ENCODE data around the gene CCL15.
A peak's percentile ranks its signal among the peaks of the same experiment; 100 is the strongest.

The CCL15 gene

DNA sequence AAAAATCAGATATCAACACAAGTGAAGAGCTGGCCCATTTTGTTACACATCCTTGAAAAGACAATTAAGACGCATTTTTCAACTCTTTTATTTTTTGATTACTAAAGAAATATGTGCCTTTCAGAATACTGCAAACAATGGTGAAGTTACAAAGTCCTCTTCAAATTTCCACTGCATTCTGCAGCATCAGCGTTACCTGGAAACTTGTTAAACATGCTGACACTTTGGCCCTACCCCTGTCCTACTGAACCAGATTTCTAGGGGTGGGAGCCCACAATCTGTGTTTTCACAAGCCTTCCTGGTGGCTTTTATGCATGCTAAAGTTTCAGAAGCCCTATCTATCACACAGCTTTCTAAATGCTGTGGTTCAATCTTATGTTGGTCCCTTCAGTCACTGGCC lies 10.3 kb downstream of the CCL15 start:
- no peak for DNase-seq (ENCODE audit: low read depth)

DNA sequence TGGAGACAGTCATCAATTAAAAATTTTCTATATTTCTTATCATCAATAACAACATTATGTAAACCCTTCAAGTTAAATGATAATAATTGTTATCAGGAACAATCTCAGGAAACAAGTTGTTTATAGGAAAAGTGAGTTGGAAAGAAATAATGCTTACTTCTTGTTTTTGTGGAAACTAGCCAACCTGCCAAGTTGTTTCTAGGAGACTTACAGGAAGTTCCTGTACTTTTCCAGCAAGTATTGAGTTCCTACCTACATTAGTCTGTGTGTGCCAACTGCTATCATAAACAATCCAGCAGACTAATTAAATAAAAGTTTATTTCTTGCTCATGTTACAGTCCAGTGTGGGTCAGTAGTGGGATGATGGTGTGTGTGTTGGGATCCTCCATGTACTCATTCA lies 13.2 kb downstream of the CCL15 start:
- no peak for DNase-seq (ENCODE audit: low read depth)

DNA sequence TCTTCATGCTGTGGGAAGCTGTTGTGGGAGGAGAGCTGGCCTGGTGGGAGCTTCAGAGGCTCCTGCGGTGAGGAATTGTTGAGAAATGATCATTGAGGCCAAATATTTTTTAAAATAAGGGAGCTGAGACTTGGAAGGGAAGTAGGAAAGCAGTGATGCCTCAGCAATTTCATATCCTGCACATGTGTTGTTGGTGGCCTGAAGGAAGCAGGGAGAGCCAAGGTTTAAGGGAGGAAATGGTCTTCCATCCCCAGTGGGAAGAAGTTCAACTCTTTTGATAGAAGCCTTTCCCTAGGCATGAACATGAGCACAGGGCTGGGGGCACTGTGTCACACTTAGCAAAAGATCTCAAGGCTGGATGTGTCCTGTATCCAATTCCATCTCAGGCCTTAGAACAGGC lies 14.7 kb downstream of the CCL15 start, which contains the start of gene CCL14:
TSS of gene CCL14 (minus strand) at position 87 of the 400 bp plus-strand sequence. CDS start at position 7, 80 bp downstream.
- DNase-seq (ENCODE audit: low read depth): no peak

DNA sequence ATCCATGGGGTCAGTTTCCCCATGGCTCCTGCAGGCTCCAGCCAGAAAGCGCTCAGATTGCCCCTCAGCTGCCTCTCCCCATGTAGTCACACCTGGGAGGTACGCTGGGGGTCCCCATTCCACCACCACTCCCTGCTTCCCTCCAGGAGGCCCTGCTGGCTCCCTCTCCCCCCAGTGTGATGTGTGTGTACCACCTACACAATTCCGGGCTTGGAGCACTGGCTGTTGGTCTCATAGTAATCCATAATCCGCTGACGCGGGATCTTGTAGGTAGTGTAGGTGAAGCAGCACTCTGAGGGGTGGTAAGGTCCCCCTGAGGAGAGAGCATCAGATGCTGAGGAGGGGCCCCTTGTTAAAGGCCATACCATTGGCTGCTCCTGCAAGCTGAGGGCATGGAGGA lies 17.2 kb downstream of the CCL15 start:
- DNase-seq (ENCODE audit: low read depth): no peak

DNA sequence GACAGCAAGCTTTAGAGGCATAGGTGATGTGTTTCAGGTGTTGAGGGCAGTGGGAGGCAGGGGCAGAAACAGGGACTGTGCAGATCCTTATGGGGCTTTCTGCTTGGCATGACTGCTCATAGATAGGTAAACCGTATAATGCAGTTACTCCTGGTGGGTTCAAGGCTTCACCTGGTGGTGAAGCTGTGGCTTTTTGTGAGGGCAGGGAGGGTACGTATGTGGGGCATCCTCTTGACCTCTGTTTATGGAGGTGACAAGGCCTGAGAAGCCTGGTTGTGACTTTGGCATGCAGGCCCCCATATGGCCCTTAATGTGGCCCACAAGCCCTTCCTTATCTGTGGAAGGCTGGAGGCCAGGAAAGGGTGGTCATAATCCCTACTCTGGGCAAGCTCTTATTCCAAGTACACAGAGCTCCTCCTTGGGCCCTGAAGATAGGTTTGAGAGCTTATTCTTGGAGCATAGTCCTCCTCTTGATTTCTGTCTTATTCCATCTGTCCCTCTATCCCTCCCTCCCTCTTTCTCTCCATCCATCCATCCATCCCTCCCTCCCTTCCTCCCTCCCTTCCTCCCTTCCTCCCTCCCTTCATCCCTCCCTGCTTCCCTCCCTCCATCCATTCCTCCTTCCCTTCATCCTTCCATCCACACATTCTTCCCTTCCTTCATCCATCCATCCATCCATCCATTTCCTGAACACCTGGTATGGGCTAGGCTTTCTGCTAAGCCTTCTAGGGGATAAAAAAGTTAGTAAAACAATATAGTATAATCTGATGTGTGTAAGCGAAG lies 18.8 kb downstream of the CCL15 start:
- no peak for DNase-seq (ENCODE audit: low read depth)

DNA sequence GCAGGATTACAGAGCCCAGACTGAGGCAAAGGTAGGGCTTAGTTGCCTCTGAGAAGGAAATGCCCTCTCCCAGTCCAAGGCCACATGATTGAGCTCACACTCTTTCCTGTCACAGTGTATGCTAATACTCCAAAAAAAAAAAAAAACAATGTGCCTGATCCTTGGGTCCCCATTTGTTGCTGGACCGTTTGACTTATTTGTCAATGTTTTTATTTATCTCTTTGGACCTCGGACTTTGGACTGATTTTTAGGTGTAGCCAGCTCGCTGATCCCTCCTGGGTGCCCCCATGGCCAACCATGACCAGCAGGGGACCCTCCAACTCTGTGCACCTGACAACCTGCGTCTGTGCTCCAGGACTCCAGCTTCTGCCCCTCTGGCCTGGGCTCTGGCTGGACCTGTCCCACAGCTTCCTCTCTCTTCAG lies 19.4 kb downstream of the CCL15 start:
- no peak for DNase-seq (ENCODE audit: low read depth)

DNA sequence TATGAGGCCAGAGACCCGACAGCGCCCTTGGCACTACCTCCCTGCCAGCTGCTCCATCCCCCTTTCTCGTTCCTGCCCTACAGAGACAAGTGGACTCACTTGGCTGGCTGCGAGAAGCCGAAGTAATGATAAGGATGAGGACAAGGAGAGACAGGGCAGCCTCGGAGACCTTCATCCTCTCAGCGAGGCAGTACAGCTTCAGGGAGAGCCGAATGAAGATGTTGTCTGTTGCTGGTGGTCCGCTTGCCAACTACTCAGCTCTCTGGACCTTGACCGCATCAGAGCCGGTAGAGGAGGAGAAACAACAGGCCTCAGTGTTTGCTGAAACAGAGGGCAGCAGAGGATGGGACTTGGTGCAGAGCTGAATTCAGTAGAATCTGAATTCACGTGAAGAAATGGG lies 20.1 kb downstream of the CCL15 start, which contains the start of gene CCL16:
TSS of gene CCL16 (minus strand) at position 252 of the 400 bp plus-strand sequence. CDS start at position 175, 77 bp downstream.
- DNase-seq (ENCODE audit: low read depth): no peak

DNA sequence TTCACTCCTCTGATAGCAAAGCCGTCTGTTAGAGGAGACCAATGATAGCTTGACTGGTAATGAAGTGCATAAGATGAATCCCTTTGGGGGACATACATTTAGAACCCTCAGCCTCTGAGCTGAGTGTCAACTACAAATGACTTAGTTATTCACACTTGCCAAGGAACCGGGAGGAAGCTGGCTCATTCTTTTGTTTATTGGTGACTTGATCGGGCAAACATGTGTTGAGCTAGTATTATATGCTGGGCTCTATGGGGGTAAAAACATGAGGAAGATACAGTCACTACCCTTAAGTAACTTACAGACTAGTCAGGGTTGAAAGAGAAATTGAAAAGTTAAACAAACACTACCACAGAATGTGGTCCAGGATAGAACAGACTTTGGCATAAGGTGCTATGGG lies 23.0 kb downstream of the CCL15 start:
- no peak for DNase-seq (ENCODE audit: low read depth)

DNA sequence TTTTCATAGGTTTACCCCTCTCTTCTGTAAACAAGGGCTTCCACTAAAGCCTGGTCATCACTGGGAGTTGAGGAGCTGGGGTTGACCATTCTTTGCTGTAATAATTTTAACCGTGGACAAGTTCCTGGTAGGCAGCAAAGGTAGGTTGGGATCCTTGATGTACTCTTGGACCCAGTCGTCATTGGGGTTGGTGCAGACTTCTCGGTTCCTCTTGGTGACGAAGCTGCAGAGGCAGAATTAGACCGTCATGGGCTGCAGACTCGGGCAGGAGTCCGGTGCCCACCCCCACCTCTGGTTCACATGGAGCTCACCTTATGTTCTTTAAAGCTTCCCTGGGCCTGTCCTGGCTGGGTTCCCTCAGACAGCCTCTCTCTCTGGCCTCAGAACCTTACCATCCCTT lies 23.8 kb downstream of the CCL15 start:
- DNase-seq (ENCODE audit: low read depth): no peak

DNA sequence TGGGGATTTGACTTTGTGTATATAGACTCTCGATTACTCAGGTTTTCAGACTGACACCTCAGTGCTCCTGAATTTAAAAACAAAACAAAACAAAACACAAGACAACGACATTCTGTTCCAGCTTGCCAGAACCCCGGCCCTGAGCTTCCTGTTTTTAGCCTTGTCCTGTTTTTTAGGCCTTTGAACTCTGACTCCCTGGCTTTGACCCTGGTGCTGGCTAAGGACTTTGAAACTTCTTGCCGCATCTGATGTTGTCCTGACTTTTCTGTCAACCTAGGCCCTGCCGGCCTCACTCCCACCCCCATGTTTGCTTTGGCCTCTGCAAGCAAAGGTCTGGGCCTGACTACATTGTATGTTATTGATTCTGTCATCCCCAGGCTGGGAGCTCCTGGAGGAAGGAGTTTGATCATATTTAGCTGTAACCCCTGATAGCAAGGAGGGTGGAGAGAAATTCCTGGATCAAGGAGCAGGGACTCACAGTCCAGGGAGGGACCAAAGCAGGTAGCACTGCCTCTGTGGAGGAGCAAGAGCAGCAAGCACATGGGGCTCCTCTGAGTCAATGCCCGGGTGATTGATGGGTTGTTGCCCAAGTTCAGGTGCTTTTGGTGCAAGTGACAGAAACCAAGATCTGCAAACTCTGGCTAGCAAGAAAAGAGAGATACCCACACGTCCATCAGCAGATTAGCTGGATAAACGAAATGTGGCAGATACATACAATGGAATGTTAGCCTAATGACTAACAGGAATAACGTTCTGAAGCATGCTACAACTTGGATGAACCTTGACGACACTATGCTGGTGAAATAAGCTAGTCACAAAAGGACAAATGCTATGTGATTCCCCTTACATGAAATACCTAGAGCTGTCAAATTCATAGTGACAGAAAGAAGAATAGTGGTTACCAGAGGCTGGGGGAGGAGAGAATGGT lies 27.8 kb downstream of the CCL15 start:
- DNase-seq (ENCODE audit: low read depth): no peak

DNA sequence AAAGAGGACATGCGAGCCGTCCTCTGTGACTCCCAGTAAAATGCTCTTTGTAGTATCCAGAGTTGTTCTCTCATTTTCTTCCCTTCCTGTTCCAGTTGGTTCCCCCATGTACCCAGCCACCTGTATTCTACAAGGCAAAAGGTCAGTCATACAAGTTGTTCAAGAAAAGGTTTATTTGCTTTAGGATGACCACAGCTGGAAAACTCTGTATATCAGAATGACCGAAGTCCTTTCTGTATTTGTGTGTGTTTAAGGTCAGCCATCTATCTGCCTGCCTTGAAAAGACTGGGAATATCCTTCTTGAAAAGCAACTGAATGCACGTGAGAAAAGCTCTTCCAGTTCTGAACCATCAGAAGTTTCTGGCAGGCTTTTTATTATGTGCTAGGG lies 28.4 kb downstream of the CCL15 start:
- no peak for DNase-seq (ENCODE audit: low read depth)

DNA sequence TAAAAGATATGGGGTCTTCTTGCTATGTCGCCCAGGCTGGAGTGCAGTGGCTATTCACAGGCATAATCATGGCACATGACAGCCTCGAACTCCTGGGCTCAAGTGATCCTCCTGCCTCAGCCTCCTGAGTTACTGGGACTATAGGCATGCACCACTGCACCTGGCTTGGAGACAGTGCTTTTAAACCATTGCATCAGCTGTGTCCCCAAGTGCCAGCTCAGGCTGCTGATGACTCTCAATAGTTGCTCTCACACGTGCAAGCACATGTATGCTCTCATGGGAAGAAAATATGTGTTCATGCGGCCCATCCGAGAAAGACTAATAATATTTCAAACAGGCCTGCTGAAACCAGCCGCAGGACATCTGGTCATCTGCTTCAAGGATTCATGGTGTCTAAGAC lies 28.8 kb downstream of the CCL15 start:
- DNase-seq (ENCODE audit: low read depth): no peak

DNA sequence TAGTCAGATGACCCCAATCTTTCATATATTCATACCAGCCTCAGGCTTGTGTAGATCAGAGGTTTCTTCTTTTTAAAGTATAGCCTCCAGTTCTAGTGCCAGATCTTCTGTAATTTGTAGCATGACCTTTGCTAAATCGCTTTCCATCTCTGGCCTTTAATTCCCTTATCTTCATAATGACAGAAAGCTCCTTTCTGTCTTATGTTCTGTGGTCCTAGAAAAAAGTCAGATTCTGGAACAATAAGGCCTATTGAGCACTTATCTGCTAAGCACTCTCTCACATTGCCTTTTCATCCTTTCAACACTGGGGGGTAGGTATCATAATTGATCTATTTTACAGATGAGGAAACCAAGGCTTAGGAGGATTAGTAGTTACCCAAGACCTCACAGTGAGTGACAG lies 29.3 kb downstream of the CCL15 start:
- DNase-seq (ENCODE audit: low read depth): no peak

DNA sequence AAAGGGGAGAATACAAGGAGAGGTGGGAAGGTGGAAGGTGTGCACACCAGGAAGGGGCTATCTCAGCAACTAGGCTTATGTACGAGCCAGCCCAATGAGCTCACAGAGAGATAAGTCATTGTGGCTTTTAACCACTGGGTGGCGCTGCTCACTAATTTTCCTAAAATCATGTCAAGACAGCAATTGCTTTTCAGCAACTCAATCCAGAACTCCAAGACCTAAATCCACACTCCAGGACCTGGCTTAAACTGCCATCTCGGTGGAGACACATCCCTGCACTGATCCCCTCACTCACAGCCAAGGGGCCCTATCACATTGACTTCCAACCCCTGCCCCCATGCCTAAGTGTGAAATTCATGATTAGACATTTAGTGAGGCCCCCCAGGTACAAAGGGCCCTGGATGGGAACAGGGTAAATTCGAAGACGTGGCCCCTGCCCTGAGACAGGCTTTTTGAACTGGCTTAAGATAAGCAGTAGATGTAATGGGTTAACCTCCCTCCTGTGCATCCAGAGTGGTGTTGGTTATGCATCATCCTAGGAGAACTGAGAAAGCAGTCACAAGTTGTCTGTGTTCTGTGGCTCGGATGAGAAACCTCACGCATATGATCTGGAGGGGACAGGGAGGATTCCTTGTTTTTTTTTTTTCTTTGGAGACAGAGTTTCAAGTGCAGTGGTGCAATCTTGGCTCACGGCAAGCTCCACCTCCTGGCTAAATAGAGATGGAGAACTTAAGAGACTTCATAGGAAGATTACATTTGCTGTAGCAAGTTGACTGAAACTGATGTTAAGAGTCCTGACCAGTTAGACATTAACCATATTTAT lies 31.6 kb downstream of the CCL15 start:
- DNase-seq (ENCODE audit: low read depth): peak; percentile 63

DNA sequence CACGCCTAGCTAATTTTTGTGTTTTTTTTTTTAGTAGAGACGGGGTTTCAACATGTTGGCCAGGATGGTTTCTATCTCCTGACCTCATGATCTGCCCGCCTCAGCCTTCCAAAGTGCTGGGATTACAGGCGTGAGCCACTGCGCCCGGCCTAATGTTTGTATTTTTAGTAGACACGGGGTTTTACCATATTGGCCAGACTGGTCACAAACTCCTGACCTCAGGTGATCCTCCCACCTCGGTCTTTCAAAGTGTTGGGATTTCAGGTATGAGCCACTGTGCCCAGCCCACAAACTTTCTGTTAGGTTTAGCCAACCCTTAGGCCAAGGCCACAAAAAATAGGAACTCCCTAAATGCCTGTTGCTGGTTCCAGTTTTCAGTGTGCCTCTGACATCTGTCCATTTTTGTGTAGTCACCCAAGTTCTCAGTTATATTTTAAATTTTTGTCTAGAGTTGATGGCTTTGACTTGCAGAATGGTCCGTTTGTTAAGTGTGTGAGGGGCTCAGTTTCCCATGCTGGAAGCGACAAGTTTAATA lies 32.8 kb downstream of the CCL15 start:
- DNase-seq (ENCODE audit: low read depth): no peak

DNA sequence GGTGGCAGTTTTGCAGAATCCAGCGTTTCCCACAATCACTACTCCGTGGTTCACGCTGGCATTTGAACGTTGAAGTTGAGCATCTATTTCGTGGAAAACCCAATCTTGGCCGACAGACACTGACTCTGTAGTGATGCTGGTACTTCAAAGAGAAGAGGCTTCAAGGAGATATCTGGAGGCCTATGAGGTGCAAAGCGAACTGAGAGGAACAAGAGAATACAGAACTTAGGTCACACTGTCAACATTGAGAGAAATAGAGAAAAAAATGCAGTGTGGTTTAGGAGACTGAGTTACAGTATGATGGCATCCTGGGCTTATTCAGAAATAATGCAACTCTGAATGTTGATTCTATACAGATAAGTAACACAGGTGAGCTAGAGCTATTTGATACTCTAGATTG lies 36.1 kb downstream of the CCL15 start:
- no peak for DNase-seq (ENCODE audit: low read depth)

DNA sequence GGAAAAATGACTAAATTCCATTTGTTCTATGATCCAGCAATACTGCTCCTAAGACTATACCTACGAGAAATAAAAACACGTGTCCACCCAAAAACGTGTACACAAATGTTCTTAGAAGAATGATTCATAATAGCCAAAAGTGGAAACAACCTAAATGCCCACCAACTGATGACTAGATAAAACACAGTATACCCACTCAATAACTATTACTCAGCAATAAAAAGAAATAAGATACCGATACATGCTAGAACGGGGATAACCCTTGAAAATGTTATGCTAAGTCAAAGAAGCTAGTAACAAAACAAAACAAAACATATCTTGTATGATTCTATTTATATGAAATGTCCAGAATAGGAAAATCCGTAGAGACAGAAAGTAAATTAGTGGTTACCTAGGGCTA lies 37.7 kb downstream of the CCL15 start:
- DNase-seq (ENCODE audit: low read depth): no peak

DNA sequence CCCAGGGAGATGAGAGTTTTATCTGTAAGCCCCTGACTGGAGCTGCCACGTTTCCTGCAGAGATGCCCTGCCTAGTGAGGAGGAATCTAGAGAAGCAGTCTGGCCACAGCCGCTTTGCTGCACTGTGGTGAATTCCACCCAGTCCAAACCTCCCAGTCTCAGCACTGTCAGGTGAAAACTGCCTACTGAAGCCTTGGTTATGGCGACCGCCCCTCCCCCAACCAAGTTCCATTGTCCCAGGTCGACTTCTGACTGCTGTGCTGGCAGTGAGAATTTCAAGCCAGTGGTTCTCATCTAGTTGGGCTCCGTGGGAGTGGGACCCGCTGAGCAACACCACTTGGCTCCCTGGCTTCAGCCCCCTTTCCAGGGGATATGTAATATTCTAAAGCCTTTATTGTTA lies 47.6 kb downstream of the CCL15 start:
- no peak for DNase-seq (ENCODE audit: low read depth)

DNA sequence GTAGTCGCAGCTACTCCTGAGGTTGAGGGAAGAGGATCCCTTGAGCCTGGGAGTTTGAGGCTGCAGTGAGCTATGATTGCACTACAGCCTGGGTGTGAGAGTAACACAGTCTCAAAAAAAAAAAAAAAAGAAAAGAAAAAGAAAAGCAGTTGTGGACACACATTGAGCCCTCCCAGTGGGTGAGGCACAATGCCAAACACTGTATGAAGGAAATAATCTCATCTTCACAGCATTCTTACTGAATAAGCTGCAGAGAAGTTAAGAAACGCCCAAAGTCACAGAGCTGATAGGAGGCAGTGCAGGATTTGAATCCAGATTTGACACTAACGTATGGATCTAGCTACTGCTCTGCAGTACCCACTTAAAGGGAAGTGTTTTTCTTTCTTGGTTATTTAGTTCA lies 52.0 kb downstream of the CCL15 start:
- no peak for DNase-seq (ENCODE audit: low read depth)

DNA sequence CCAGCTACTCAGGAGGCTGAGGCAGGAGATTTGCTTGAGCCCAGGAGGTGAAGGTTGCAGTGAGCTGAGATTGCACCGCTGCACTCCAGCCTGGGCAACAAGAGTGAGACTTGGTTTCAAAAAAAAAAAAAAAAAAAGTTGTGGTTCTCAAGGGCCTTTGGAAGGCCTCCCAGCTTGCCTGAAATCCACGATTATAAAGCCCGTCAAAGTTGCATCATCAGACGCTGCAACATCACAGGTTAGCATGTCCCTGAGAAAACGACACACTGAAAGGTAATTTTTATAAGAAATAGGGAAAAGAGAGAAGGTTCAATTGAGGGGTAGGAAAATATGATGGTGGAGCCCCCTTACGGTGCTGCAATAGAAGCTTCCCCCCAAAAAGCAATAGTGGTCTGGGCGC lies 53.3 kb downstream of the CCL15 start:
- no peak for DNase-seq (ENCODE audit: low read depth)
